Neuron (in vitro differentiated cells): Measurements from ENCODE around the gene TMEM238L.

Source experiments
- H2AFZ ChIP-seq: one replicate; pipeline ENCODE4 v1.6.1; 2013; ENCODE audit warnings: low read depth, mild to moderate bottlenecking, inconsistent platforms, low read length, moderate library complexity
- H3K27me3 ChIP-seq: one replicate; pipeline ENCODE4 v1.6.1; 2013; ENCODE audit warnings: low read length; ENCODE audit not compliant: insufficient read depth
- H3K36me3 ChIP-seq: one replicate; pipeline ENCODE4 v1.6.1; 2013; ENCODE audit warnings: low read length; ENCODE audit not compliant: insufficient read depth
- H3K4me1 ChIP-seq: one replicate; pipeline ENCODE4 v1.6.1; 2013; ENCODE audit warnings: low read length; ENCODE audit not compliant: insufficient read depth
- H3K4me3 ChIP-seq: 2 replicates; pipeline ENCODE4 v1.5.1; 2013; ENCODE audit warnings: mild to moderate bottlenecking, low read length, moderate library complexity
- H3K9me3 ChIP-seq: one replicate; pipeline ENCODE4 v1.6.1; 2013; ENCODE audit warnings: low read length

TMEM238L gene

DNA sequence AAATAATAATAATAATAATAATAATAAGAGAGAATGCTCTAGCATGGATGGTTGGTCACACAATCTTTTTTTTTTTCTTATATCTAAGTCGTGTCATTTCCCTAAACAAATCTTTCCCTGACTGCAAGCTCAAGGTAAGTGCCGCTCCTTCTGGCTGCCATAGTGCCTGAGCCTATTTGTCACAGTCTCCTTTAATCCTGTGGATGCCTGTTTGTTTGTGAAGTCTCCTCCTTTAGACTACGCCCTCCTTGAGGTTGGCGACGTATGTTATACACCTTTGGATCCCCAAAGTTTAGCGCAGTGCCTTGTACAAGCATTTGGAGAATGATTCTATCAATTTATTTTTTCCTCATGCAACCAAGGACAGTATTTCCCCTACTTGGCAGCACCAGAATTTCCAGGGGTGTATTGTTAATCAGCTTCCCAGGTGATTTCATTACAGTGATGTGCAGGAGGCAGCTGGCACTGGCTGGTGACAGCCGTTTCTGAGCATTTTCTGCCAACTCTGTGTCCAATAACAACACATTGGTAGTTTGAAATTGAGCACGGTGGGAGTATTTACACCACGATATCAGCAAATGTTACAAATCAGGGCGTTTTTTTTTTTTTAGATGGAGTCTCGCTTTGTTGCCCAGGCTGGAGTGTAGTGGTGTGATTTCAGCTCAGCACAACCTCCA is 26.6 kb downstream of the TMEM238L start:
- H3K9me3 ChIP-seq, result no peaks in the 10 kb centered on the region
- no peaks in the 10 kb centered on the region for H3K27me3 ChIP-seq
- H3K4me3 ChIP-seq, result no peak overlapping the region

DNA sequence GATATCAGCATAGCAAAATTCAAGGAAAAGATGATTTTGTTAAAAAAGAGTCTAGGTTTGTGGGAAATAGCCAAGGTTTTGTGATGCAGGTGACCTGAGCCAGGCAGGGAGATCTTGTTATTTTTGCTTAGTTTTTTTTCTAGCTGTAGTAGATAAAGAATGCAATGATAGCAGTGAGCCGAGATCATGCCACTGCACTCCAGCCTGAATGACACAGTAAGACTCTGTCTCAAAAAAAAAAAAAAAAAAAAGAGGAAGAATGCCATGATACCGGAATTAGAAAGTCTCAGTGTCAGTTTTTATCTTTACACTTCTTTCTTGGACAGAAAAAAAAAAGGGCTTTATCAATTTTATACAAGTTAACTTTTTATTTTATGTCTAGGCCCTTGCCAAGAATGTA is 27.5 kb downstream of the TMEM238L start:
- Histone ChIP-seq H3K27me3 (no peaks in the 10 kb centered on the region), H3K36me3 (no peaks in the 10 kb centered on the region), H3K4me3 (no peak overlapping the region)

More for the DNA sequence above, 26.6 kb downstream of the TMEM238L start:
- Histone ChIP-seq H3K36me3 (no peaks in the 10 kb centered on the region), H2AFZ (no peak overlapping the region), H3K4me1 (no peaks in the 10 kb centered on the region)

DNA sequence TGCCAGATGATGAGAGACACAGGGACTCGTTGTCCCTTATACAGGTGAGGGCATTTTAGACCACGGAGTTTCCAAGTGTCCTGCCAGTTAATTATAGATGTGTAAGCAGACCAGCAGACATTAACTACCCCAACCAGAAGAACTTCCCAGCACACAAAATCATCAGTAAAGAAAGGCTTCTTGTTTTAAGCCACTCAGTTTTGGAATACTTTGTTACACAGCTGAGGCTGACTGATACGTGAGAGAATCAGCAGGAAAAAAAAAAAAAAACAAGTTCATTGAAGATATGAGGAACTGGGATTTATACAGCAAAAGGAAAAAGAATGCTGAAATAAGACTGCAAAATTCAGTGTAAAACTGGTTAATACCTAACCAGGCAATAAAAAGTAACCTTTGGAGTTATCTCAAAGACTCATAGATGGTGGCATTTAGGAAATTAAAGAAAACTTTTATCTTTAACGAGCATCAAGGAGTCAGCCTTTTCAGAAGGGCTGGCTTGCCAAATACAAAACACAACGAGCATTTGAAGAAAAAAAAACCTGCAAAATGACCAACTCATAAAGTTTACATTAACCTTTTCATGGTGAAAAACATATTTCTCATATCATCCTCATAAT is 28.1 kb downstream of the TMEM238L start:
- H3K4me1 ChIP-seq, result no peaks in the 10 kb centered on the region
- H2AFZ ChIP-seq, result no peak overlapping the region
- no peak overlapping the region for H3K4me3 ChIP-seq
- H3K27me3 ChIP-seq, result no peaks in the 10 kb centered on the region
- H3K36me3 ChIP-seq, result no peaks in the 10 kb centered on the region
- no peaks in the 10 kb centered on the region for H3K9me3 ChIP-seq

More for the DNA sequence above, 27.5 kb downstream of the TMEM238L start:
- H2AFZ ChIP-seq, result no peak overlapping the region
- no peaks in the 10 kb centered on the region for H3K4me1 ChIP-seq
- H3K9me3 ChIP-seq, result no peaks in the 10 kb centered on the region

DNA sequence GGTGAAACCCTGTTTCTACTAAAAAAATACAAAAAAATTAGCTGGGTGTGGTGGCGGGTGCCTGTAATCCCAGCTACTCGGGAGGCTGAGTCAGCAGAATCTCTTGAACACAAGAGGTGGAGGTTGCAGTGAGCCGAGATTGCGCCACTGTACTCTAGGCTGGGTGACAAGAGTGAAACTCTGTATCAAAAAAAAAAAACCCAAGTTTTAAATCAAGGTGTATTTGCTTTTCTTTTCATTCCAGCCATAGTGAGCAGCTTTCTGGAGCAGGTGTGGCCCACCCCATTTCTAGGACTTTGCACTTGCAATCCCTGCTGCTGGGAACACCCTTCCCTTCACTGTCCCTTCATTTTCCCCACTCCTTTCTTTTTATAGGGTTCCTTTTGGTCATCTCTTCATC is 28.8 kb downstream of the TMEM238L start:
- H3K4me1 ChIP-seq, result no peaks in the 10 kb centered on the region
- no peaks in the 10 kb centered on the region for H3K27me3 ChIP-seq
- no peak overlapping the region for H2AFZ ChIP-seq
- no peak overlapping the region for H3K4me3 ChIP-seq
- no peaks in the 10 kb centered on the region for H3K36me3 ChIP-seq
- H3K9me3 ChIP-seq, result no peaks in the 10 kb centered on the region

- H2AFZ ChIP-seq, result no peak overlapping the region
- no peaks in the 10 kb centered on the region for H3K27me3 ChIP-seq
- no peaks in the 10 kb centered on the region for H3K36me3 ChIP-seq
- no peak overlapping the region for H3K4me3 ChIP-seq
- H3K4me1 ChIP-seq, result no peaks in the 10 kb centered on the region
- no peaks in the 10 kb centered on the region for H3K9me3 ChIP-seq
These were observed 30.5 kb downstream of the TMEM238L start for GRCh38 chr17:10773391-10773790.

- Histone ChIP-seq H3K36me3 (no peaks in the 10 kb centered on the region), H2AFZ (no peak overlapping the region), H3K4me3 (no peak overlapping the region), H3K27me3 (no peaks in the 10 kb centered on the region), H3K9me3 (no peaks in the 10 kb centered on the region), H3K4me1 (no peaks in the 10 kb centered on the region)
These were observed 31.2 kb downstream of the TMEM238L start for GRCh38 chr17:10772425-10773380.

DNA sequence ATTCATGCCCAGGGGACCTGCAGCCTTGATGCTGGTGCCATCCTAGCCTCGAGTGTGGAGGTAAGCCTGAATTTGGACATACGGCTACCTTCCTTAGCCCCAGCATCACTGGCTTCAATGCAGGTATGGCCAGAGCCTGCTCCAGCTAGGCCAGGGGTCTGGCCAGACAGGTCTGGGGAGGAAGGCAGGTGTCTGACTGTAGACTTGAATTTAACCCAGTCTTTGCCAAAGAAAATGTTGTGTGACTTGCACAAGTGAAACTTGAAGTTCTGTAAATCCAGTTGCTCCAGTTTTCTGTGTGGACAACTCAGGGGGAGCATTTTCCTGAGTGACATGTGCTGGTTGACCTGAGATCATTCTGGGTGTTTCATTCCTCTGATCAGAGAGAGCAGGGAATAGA is 32.8 kb downstream of the TMEM238L start:
- Histone ChIP-seq H3K4me3 (no peak overlapping the region), H3K27me3 (no peaks in the 10 kb centered on the region), H3K4me1 (no peaks in the 10 kb centered on the region), H3K36me3 (no peaks in the 10 kb centered on the region), H2AFZ (no peak overlapping the region), H3K9me3 (no peaks in the 10 kb centered on the region)

DNA sequence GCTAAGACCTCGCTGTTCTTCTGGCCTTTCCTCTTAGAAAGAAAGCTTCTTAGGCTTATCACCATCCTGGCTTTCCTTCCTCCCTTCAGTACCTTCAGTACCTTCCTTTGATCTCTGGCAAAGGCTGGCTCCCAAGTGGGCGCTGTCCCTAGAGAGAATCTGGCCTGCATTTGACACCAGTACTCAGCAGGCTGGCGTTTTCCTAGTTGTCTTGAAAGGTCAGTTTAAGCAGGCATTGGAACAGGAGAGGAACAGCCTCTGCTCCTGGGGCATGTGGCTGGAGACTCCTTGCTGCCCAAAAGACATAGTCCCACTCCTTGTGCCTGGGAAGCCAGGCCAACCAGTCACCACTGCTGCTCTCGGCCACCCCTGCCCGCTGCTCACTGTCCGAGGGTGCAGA is 34.1 kb downstream of the TMEM238L start:
- H3K27me3 ChIP-seq, result no peaks in the 10 kb centered on the region
- H2AFZ ChIP-seq, result no peak overlapping the region
- H3K36me3 ChIP-seq, result no peaks in the 10 kb centered on the region
- H3K4me1 ChIP-seq, result no peaks in the 10 kb centered on the region
- no peak overlapping the region for H3K4me3 ChIP-seq
- H3K9me3 ChIP-seq, result no peaks in the 10 kb centered on the region

DNA sequence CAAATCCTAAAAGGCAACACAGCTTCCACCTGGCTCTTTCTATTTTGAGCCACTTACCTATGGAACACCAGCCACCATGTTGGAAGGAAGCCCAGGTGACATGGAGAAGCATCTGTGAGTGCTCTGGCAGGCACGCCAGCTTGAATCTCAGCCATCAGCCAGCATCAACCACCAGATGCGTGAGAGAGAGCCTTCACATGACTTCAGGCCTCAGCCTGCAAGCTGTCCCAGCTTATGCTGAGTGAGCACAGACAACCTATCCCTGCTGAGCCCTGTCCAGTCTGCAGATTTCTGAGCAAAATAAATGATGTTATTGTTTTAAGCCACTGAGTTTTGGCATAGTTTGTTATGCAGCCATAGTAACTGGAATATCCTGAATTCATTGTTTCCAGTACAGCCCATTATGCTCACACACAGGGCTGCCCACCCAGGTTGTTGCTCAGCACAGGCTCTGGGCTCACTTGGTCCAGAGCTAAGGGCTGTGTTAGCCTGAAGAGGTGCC is 35.1 kb downstream of the TMEM238L start:
- H3K36me3 ChIP-seq, result no peaks in the 10 kb centered on the region
- H3K9me3 ChIP-seq, result no peaks in the 10 kb centered on the region
- no peak overlapping the region for H3K4me3 ChIP-seq
- no peak overlapping the region for H2AFZ ChIP-seq
- H3K4me1 ChIP-seq, result no peaks in the 10 kb centered on the region
- H3K27me3 ChIP-seq, result no peaks in the 10 kb centered on the region

- H3K27me3 ChIP-seq, result no peaks in the 10 kb centered on the region
These were observed 36.7 kb downstream of the TMEM238L start for GRCh38 chr17:10767232-10767631.

GRCh38 chr17:10762037-10762436 is 41.9 kb downstream of the TMEM238L start:
- Histone ChIP-seq H3K36me3 (no peaks in the 10 kb centered on the region), H3K4me1 (no peaks in the 10 kb centered on the region), H3K4me3 (no peak overlapping the region), H2AFZ (no peak overlapping the region), H3K9me3 (no peaks in the 10 kb centered on the region), H3K27me3 (no peaks in the 10 kb centered on the region)

More at GRCh38 chr17:10767232-10767631, 36.7 kb downstream of the TMEM238L start:
- Histone ChIP-seq H3K36me3 (no peaks in the 10 kb centered on the region), H2AFZ (no peak overlapping the region), H3K4me1 (no peaks in the 10 kb centered on the region), H3K4me3 (no peak overlapping the region), H3K9me3 (no peaks in the 10 kb centered on the region)

DNA sequence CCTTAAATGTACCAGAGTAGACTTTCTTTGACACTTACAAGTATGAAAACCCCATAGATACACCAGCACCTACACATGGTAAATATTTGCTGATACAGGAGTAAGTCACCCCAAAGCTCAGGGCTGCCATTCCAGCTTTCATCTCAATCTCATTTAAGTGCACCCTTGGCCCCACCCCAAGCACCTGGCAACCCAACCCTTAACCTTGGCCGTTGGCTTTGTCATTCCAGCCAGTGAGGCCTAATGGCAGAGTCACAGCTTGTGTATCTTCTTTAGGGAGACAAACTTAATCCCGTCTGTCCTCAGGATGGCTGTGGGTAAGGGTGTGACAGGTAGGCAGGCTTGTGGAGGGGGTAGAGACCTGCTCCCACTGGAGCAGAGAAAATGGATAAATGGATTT is 42.6 kb downstream of the TMEM238L start:
- H3K27me3 ChIP-seq, result no peaks in the 10 kb centered on the region
- no peaks in the 10 kb centered on the region for H3K4me1 ChIP-seq
- H3K36me3 ChIP-seq, result no peaks in the 10 kb centered on the region
- no peak overlapping the region for H2AFZ ChIP-seq
- no peaks in the 10 kb centered on the region for H3K9me3 ChIP-seq
- no peak overlapping the region for H3K4me3 ChIP-seq

- Histone ChIP-seq H3K4me3 (no peak overlapping the region), H2AFZ (no peak overlapping the region), H3K27me3 (no peaks in the 10 kb centered on the region), H3K36me3 (no peaks in the 10 kb centered on the region), H3K4me1 (no peaks in the 10 kb centered on the region), H3K9me3 (no peaks in the 10 kb centered on the region)
These were observed 45.8 kb downstream of the TMEM238L start for GRCh38 chr17:10758062-10758461.
